GM18861 (cell line): ENCODE results near the gene RNLS.

Source experiments
- ATAC-seq: cut with Tn5 transposase; IDR thresholded peaks from one replicate; pipeline ENCODE4 v1.9.1; 2021; ENCODE audit not compliant: unreplicated experiment

Gene RNLS

DNA sequence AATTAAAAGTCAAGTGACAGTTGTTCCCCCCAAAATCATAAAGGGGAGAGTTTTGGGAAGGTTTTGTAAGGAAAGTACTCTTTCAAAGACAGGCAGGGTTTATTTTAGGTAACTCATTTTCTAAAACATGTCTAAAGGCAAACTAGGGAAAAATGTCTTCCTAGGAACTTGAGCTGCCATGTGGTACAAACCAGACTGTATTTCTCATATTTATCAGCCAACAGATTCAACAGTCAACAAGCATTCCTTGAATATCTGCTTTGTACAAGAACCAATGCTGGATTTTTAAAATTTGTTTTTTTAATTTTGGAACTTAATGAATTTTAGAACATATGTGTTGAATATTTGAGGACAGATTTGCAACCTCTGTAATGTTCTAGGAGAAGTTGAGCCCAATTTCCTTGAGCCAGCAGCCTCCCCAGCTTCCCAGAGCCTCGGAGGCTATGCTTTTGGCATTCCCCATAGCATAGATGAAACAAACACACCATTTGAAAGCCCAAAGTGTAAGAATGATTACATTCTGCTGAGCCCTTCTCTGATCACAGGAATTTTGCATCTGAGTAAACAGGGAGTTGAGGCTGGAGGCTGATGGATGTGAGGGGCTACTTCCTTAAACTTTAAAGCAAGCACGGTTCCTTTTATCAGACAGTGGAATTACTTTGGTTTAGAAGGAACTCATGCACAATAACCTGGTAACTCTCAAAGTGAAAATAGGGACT, 345.1 kb downstream of the RNLS start:
- ATAC-seq, result no peak

DNA sequence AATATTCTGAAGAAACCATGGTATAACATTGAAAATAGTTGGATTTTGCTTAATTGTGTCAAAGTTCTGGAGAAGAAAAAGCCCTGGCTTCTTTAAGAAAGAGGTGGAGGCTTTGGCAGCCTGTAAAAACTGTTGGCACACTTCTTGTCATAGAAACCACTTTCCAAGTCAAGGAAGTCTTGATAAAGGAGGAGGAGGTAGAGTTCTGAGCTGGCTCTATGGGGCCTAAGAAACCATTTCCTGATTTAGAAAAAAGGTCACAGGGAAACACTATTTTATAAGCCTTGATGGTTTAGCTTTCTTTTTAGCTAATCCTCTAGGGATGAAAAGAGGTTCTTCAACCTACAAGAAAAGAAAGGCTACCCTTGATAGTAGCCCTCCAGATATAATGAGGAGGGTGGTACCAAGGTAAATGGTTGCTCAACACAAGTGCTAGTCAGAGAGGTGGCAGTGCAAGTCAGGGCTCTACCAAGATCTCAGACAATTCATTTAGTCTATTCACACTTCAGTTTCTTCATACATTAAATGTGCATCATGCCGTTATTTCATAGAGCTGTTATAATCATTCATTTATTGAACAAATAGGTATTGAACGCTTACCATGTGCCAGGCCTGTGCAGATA, 346.9 kb downstream of the RNLS start:
- no peak for ATAC-seq

DNA sequence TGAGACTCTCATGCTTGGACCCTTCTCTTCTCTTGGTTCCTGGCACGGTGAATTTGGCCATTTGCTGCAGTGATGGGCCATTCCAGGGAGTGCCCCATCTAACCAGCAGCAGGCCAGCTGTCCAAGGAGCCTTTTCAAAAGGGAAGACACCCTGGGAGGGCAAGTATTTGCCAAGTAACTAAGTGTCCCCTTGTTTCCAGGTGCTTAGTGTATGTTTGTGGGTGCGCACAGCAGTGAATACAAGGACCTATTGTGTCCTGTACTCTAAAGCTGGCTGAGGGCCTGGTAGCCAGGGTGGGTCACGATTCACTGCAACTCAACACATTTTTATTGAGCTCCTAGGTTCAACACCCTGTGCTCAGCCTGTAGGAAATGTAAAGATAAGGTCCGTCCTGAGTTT, 348.8 kb downstream of the RNLS start:
- ATAC-seq, result no peak

DNA sequence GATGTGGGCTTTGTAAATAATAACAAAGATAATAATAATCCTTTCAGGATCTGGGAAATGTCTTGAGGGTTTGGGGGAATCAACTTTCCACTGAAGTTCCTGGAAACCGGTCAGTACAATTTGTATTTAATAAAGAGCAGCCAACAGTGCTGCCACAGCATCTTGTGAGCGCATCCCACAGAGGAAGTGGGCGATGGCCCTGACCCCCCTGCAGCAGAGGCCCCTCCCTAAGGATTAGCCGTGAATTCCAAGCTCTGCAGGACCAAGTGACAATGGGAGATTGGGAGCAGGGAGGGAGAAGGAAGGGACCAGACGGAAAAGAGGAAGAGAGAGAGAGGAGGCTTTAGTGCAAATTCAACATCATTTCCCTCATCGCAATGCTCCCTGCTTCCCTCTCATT, 349.2 kb downstream of the RNLS start:
- no peak for ATAC-seq

DNA sequence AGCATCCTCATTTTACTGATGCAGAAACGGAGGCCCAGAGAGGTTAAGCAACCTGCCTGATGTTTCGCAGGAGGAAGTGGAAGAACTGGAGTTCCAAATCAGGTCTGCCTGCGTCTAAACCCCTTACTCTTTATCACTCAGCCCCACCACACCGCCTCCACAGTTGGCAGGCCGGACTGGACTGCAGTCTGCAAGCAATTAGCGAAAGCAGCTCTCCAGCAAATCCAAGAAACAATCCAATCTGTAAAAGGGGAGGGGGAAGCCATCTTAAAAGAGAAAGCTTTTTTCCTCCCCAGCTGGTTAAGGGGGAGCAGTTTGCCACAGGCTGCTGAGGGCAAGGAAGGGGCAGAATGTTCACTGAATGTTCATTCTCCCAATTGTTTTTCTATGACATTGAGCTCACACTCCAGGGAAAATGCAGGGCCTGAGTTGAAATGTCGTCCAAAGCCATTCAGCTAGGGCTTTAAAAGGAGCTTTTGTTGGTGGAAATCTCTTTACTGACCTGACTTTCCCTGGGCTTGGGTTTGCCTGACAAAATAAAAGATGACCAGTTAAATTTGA, 350.1 kb downstream of the RNLS start:
- ATAC-seq, result no peak

DNA sequence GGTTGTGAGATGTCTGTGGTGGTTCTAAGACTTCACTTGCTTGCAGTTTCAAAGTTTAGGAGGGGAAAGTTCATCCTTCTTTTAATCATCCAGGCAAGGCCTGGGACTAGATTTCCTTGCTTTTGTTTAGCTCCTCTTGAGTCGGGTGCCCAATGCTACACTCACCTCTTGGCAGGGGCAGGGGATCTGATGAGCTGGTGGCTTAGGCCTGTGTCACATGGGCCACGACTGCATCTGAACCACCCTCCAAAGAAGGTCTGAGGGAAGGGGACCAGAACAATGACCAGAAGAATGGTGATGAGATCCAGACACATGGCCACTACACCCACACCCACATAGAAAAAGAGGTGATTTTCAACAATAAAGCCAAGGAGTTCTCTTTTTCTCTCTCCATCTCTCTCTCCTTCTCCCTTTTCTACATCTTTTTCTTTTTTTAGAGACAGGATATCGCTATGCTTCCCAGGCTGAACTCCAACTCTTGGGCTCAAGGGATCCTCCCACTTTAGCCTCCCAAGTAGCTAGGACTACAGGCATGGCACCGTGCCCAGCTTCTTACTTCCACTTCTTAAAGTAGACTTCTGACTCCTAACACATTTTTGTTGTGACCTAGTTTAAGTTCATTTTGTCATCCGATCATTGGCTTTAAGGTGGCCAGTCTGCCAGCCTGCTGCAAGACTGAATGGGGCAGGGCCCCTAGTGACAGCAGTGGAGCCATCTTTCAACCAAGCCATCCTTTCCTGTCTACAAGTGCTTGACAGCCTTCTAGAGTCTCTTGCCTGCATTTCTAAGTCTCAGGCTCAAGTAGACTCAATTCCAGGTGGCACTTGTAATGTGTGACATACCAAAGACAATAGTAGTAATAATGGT, 350.9 kb downstream of the RNLS start:
- no peak for ATAC-seq

DNA sequence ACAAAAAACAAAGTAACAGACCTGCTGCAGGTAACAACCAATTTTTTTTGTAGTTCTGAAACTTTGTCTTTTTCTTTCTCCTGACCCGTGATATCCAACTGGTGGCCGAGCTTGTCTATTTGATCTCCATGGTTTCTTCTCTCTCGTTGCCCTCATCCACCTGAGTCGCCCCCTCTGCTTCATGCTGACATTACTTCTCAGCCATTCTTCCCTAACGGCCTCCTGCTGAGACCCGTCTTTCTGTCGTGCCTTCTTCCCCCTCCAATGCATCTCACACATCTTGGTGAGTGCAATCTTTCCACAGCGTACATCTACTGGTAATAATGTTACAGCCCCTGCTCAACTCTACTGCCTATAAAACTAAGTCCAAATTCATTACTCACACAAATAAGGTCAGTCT, 352.9 kb downstream of the RNLS start:
- ATAC-seq, result no peak

DNA sequence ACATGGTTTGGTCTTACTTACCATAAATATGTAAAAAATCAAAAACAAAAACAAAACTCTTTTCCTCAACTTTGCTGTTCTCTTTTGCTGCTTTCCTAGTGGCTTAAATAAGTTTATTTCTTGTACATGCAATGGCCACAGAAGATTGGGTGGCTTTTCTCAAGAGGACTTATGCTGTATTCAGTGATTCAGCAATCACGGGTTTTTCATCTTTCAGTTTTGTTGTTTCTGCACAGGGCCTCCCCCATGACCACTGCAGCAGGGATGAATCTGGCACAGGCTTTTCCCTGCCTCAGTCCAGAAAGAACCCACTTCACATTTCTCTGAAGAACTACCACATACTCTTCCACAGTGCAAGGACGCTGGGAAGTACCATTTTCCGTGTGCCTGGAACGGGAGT, 355.0 kb downstream of the RNLS start:
- no peak for ATAC-seq

DNA sequence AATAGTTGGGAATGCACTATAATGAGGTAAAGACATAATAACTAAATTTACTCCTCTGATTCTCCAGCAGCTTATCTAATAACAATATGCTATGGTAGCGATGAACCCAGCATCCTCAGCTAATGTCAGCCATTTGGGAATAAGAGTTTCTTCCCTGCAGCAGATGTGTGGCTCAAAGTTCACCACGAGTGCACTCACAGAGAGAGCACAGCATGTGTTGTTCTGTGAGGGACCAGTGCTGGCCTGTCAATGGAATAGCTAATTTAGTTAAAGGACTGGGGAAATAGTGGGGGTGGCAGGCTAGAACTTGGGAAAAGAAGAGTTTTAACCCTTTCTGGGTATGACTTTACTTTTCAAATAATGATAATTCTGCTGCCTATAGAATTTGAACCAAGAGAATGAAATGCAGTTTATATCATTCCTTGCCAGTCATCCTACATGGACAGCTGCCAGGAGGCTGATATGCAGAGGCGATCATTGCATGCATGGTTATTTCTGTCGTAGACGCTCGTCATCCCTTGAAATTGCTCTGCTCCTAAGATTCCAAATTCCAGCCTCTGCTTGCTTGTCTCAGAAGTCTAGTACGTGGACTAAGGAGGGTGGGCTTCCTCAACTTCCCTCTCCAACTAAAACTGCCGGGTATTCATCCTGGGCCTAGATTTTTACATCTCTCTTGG, 355.6 kb downstream of the RNLS start:
- no peak for ATAC-seq

DNA sequence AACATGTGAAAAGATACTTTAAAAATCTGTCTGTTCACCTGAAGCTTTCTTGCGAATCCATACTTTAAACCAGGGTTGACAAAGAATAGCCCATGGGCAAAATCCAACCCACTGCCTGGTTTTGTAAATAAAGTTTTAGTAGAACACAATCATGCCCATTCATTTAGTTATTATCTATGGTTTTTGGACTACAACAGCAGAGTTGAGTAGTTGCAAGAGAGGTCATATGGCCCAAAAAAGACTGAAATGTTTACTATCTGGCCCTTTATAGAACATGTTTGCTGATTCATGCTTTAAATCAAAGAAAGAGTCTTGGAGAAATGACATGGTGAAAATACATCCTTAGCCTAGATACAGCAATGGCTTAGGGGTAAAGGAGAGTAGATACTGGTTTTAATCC, 356.2 kb downstream of the RNLS start:
- no peak for ATAC-seq

DNA sequence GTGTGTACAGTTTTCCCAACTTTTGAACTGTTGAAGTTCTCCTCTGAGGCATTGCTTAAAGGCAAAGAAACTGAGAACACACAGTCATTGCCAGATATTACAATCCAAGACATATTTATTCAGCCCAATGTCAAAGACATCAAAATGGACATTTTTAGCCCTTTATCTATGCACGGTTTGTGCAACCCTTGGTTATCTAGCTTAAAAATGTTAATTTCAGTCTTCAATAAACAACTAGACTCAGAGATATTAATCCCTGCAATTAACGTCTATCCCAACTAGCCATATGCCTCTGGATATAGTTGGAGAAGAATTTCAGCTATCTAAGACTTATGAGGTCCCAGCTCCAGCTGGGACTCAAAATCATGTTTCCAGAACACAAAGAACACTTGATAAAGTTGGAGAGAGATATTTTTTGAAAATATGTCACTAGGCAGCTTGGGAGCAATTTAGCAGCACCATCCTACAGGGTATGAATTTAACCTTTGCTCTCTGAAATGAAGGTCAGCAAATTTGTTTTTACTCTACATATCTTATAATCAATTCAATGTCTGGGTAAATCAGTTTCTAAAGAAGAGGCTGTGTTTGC, 357.0 kb downstream of the RNLS start:
- ATAC-seq, result no peak
